VCaP (cell line): ENCODE data around the gene BTBD1.
"Not testable (repeated sequence)": the region's sequence is repeated elsewhere in the genome, so short reads cannot be mapped to it uniquely, and the experiment has no call there.

Experiments used
- H3K27ac ChIP-seq: fragments of 450-650 bp; 2 replicates; pipeline ENCODE4 v1.5.1; 2017
- CTCF ChIP-seq: fragments of 450-650 bp; conservative IDR thresholded peaks from 2 replicates; pipeline ENCODE4 v1.5.1; 2017; ENCODE audit warnings: mild to moderate bottlenecking, moderate library complexity

The BTBD1 gene

GRCh38 chr15:83053151-83053550 lies 13.9 kb downstream of the BTBD1 start:
- peak overlapping the region; percentile 36 for H3K27ac ChIP-seq

GRCh38 chr15:83046558-83047127 lies 20.4 kb downstream of the BTBD1 start:
- no peak overlapping the region for H3K27ac ChIP-seq
- TF ChIP-seq CTCF = no peak

More at GRCh38 chr15:83053151-83053550, 13.9 kb downstream of the BTBD1 start:
- no peak for TF ChIP-seq CTCF

- no peak for TF ChIP-seq CTCF
- H3K27ac ChIP-seq = no peak overlapping the region
Observed at GRCh38 chr15:83044156-83044555, 22.9 kb downstream of the BTBD1 start.

- no peak overlapping the region for H3K27ac ChIP-seq
- no peak for TF ChIP-seq CTCF
Observed at GRCh38 chr15:83039206-83039605, 27.8 kb downstream of the BTBD1 start.

- H3K27ac ChIP-seq = no peak overlapping the region
- no peak for TF ChIP-seq CTCF
Observed at GRCh38 chr15:83036253-83036652, 30.8 kb downstream of the BTBD1 start.

GRCh38 chr15:83031234-83031633 lies 35.8 kb downstream of the BTBD1 start:
- not testable (repeated sequence) for H3K27ac ChIP-seq

- no peak for TF ChIP-seq CTCF
- H3K27ac ChIP-seq = no peak overlapping the region
Observed at GRCh38 chr15:83030021-83030420, 37.0 kb downstream of the BTBD1 start.

GRCh38 chr15:83018436-83018835 lies 48.6 kb downstream of the BTBD1 start:
- no peak for TF ChIP-seq CTCF
- H3K27ac ChIP-seq = no peak overlapping the region
